Liver (tissue), 3 donors: Measurements from ENCODE around the gene TBC1D8B.

Experiments used
- EGR1 ChIP-seq, 2 donors: IDR thresholded peaks; 2 replicates each; pipeline ENCODE4 v1.6.1; 2016 to 2018; ENCODE audit warnings: antibody characterized with exemption in 2 of 2, low read depth in 2 of 2
- FOXA1 ChIP-seq: IDR thresholded peaks from 2 replicates; pipeline ENCODE4 v1.6.1; 2016; ENCODE audit warnings: antibody characterized with exemption
- HNF4A ChIP-seq, 2 donors: conservative IDR thresholded peaks; 2 replicates each; pipeline ENCODE4 v1.6.1; 2016; ENCODE audit warnings: antibody characterized with exemption in 2 of 2, mild to moderate bottlenecking in 2 of 2
- JUND ChIP-seq, 2 donors: IDR thresholded peaks; 2 replicates each; pipeline ENCODE4 v1.6.1; 2016; ENCODE audit warnings: antibody characterized with exemption in 2 of 2
- YY1 ChIP-seq: IDR thresholded peaks from 2 replicates; pipeline ENCODE4 v1.6.1; 2016; ENCODE audit warnings: antibody characterized with exemption, mild to moderate bottlenecking
- TF ChIP-seq, protein P1 (sequence below): fragments of 150-350 bp; IDR thresholded peaks from 2 replicates; pipeline ENCODE4 v1.5.1; 2017; ENCODE audit warnings: improper control_type of control experiment, low read depth, low read length; ENCODE audit not compliant: missing input control
- TF ChIP-seq, protein P2 (sequence below): IDR thresholded peaks from 2 replicates; pipeline ENCODE4 v1.6.1; 2016; ENCODE audit warnings: antibody characterized with exemption
- TF ChIP-seq, protein P3 (sequence below): IDR thresholded peaks from 2 replicates; pipeline ENCODE4 v1.6.1; 2016; ENCODE audit warnings: antibody characterized with exemption
- donor health status: healthy.
- donor health status: healthy.

DNA sequence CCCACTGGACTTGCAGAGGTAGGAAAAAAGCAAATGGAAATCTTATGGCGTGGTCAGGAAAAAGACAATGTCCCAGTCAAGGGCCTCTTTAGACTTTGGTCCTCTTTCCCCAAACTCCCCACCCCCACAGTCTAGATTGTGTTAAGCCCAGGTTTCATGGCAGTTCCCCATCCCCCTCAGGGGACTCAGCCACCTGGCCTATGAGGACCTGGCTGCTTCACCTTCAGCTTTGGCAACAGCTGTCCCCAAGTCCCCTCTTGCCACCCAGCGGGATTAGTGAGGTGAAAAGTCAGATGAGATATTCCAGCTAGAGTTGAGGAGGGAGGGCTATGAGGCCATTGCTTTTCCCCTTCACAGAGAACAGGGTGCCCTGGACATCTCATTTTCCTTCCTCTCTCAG is 100.2 kb downstream of the TBC1D8B start:
- TF ChIP-seq HNF4A (conservative IDR thresholded peaks at IDR 0.05) (peak; percentile 67 to 75), JUND (IDR thresholded peaks at IDR 0.05) (no peak), FOXA1 (no peak), YY1 (peak; percentile 28), EGR1 (IDR thresholded peaks at IDR 0.05; ENCODE audit: low read depth in 2 of 2) (no peak)
- TF ChIP-seq, protein P1, sequence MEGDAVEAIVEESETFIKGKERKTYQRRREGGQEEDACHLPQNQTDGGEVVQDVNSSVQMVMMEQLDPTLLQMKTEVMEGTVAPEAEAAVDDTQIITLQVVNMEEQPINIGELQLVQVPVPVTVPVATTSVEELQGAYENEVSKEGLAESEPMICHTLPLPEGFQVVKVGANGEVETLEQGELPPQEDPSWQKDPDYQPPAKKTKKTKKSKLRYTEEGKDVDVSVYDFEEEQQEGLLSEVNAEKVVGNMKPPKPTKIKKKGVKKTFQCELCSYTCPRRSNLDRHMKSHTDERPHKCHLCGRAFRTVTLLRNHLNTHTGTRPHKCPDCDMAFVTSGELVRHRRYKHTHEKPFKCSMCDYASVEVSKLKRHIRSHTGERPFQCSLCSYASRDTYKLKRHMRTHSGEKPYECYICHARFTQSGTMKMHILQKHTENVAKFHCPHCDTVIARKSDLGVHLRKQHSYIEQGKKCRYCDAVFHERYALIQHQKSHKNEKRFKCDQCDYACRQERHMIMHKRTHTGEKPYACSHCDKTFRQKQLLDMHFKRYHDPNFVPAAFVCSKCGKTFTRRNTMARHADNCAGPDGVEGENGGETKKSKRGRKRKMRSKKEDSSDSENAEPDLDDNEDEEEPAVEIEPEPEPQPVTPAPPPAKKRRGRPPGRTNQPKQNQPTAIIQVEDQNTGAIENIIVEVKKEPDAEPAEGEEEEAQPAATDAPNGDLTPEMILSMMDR: no peak
- TF ChIP-seq, protein P2, sequence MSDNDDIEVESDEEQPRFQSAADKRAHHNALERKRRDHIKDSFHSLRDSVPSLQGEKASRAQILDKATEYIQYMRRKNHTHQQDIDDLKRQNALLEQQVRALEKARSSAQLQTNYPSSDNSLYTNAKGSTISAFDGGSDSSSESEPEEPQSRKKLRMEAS: peak; percentile 14
- TF ChIP-seq, protein P3, sequence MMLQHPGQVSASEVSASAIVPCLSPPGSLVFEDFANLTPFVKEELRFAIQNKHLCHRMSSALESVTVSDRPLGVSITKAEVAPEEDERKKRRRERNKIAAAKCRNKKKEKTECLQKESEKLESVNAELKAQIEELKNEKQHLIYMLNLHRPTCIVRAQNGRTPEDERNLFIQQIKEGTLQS: no peak
